GM12892 (cell line): ENCODE data around the gene MAP2K4.
"Not testable (repeated sequence)": the region's sequence is repeated elsewhere in the genome, so short reads cannot be mapped to it uniquely, and the experiment has no call there.

ENCODE experiments used
- DNase-seq: peaks from one replicate; pipeline ENCODE4 v3.0.0; 2011; ENCODE audit not compliant: insufficient read length
- FAIRE-seq: peaks from 2 replicates; lab custom pipeline; 2011; peaks lifted over from hg19 to GRCh38; lab: Jason Lieb, UNC
- POLR2A ChIP-seq: IDR thresholded peaks from 2 replicates; pipeline ENCODE4 v1.6.1; 2011; ENCODE audit warnings: low read depth, low read length, control low read depth
- POLR2AphosphoS5 ChIP-seq: IDR thresholded peaks from 2 replicates; pipeline ENCODE4 v1.6.1; 2011; ENCODE audit warnings: low read depth, low read length, control low read depth
- TAF1 ChIP-seq: IDR thresholded peaks from 2 replicates; pipeline ENCODE4 v1.6.1; 2011; ENCODE audit warnings: low read depth, mild to moderate bottlenecking, control low read depth, low read length, borderline replicate concordance

The MAP2K4 gene

GRCh38 chr17:12136646-12137045, 116.0 kb downstream of the MAP2K4 start:
- TF ChIP-seq POLR2A (no peak), TAF1 (no peak), POLR2AphosphoS5 (no peak)
- no peak for FAIRE-seq
- DNase-seq: no peak

- no peak for FAIRE-seq
- TF ChIP-seq POLR2AphosphoS5: no peak
- no peak for TF ChIP-seq TAF1
- no peak for TF ChIP-seq POLR2A
These were observed 117.2 kb downstream of the MAP2K4 start for GRCh38 chr17:12137859-12138258.

GRCh38 chr17:12140685-12141084, 120.0 kb downstream of the MAP2K4 start:
- no peak for FAIRE-seq
- TF ChIP-seq TAF1 (no peak), POLR2AphosphoS5 (no peak), POLR2A (no peak)
- no peak for DNase-seq

More at GRCh38 chr17:12137859-12138258, 117.2 kb downstream of the MAP2K4 start:
- DNase-seq: no peak

- FAIRE-seq: not testable (repeated sequence)
These were observed 141.5 kb downstream of the MAP2K4 start for GRCh38 chr17:12162187-12162586.

GRCh38 chr17:12164085-12164484, 143.4 kb downstream of the MAP2K4 start:
- DNase-seq: no peak
- no peak for FAIRE-seq
- TF ChIP-seq TAF1: no peak
- no peak for TF ChIP-seq POLR2A
- no peak for TF ChIP-seq POLR2AphosphoS5

More at GRCh38 chr17:12162187-12162586, 141.5 kb downstream of the MAP2K4 start:
- DNase-seq: not testable (repeated sequence)

- TF ChIP-seq POLR2A (no peak), TAF1 (no peak), POLR2AphosphoS5 (no peak)
These were observed 158.1 kb downstream of the MAP2K4 start for GRCh38 chr17:12178644-12179330.

GRCh38 chr17:12180644-12181261, 160.1 kb downstream of the MAP2K4 start:
- no peak for TF ChIP-seq POLR2A
- no peak for TF ChIP-seq TAF1
- no peak for TF ChIP-seq POLR2AphosphoS5
- FAIRE-seq (no peak), DNase-seq (no peak)

More at GRCh38 chr17:12178644-12179330, 158.1 kb downstream of the MAP2K4 start:
- DNase-seq (no peak), FAIRE-seq (no peak)

GRCh38 chr17:12187658-12188057, 167.0 kb downstream of the MAP2K4 start:
- FAIRE-seq: no peak
- no peak for DNase-seq
- TF ChIP-seq POLR2A (no peak), TAF1 (no peak), POLR2AphosphoS5 (no peak)

GRCh38 chr17:12193144-12193735, 172.6 kb downstream of the MAP2K4 start:
- TF ChIP-seq POLR2A: no peak
- no peak for TF ChIP-seq TAF1
- TF ChIP-seq POLR2AphosphoS5: no peak
- DNase-seq (no peak), FAIRE-seq (no peak)
